GM18867 (cell line): ENCODE results near the gene COL15A1.

Experiments
- ATAC-seq: cut with Tn5 transposase; IDR thresholded peaks from one replicate; pipeline ENCODE4 v1.9.1; 2021; ENCODE audit warnings: mild to moderate bottlenecking, moderate library complexity; ENCODE audit not compliant: unreplicated experiment

The COL15A1 gene

DNA sequence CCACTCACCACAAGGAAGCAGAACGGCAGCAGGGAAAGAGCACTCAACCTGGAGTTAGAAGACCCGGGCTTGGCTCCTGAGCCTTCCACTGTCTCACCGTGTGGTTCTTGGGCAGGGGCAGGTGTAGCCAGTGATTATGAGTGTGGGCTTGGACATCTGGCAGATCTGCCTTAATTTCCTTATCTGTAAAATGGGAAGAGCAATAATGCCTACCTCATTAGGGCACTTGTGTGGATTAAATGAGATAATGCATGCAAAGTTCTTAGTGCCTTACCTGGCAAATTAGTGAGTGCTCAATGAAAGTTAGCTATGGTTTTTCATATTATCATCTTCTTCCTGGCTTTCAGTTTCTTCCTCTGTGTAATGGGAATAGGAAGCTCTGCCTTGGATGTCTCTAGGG, 28.1 kb upstream of the COL15A1 start:
- no peak for ATAC-seq

DNA sequence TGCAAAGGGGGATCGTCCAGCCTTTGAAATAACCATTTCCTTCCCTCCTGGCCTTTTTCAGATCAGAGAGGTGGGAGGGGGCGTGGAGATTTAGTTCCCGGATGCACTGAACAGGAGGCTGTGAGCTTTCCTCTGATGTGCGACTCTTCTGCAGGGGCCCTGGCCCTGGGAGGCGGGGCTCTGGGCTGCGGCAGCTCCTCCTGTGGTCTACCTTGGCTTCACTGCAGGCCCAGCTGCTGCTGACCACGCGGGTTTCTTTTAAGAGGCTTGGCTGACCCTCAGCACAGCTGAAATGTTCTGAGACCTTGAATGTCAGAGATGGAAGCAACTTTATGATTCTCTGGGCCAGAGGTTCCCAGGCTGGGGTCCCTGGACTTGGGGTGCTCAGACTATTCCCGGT, 27.0 kb upstream of the COL15A1 start:
- ATAC-seq: no peak

DNA sequence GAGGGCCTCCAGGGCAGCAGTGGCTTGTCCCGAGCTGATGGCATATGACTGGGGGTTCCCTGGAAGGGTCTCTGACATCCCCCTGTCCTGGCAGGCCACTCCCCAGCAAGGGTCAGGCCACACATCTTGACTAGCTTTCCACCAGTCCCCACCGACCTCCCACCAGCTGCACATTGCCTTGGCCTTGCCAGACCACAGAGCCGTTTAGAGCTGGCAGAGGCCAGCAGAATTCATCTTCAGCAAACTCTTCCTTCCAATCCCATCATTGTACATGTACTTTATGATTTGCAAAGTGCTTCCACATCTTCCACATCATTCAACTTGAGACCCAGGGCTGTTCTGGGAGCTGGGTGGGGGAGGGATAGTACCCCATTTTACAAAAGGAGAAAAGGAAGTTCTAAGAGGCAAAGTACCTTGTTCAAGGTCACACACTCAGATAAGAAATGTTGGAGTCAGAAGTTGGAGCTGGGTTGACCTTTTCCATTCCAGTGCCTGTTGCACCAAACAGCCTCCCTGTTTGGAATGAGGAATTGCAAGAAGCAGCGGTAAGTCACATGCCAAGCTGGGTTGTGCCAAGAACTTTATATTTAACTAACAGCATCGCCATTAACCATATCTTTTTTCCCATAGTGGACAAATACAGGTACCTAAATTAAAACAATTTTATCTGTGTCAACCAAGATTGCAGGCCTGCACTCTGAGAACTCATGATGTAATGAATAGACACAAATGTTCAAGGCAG, 25.8 kb upstream of the COL15A1 start:
- ATAC-seq: no peak

DNA sequence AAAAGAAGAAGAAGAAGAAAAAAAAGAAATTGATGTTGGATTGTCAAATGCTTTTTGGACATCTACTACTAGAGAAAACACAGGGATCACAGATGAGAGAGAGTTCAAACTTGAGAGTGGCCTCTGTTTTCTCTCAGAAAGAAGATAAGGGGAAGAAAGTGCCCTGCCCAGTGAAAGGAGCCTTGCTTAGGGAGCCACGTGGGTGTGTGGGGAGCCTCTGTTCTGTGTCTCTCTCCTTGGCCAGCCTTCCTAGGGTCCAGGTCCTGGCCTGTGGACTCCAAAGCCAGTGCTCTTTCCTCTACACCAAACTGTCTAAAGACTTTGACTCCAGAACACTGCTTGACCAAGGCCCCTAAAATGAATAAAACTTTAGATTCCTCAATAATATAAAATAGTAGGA, 22.0 kb upstream of the COL15A1 start:
- no peak for ATAC-seq

DNA sequence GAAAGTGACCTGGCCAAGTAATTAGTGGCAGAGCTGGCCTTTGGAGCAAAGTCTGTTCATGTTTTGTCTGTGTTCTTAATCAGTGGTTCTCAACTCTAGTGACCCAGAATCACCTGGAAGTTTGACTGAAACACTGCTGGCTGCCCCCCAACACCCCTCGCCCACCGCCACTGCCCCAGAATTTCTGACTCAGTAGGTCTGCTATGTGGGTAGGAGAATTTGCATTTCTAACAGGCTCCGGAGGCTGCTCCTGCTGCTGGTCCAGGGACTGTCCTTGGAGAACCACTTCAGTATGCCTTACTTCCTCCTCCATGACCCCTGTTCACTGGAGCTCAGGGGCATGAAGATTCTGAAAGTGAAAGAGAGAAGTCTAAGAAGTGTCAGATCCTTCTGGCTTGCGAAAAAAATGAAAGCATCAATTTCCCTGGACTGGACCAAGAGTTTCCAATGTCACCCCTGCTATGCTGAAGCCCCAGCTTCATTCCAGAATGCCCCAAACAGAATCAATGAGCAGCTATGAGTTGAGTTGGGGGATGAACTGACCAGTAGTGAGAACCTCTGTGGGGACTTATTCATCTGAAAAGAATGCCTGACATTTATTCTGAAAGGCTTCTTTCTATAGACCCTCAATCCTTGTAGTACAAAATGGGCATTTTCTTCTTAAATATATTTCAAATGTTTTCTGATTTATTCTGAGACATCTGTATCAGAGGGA, 20.8 kb upstream of the COL15A1 start:
- no peak for ATAC-seq

DNA sequence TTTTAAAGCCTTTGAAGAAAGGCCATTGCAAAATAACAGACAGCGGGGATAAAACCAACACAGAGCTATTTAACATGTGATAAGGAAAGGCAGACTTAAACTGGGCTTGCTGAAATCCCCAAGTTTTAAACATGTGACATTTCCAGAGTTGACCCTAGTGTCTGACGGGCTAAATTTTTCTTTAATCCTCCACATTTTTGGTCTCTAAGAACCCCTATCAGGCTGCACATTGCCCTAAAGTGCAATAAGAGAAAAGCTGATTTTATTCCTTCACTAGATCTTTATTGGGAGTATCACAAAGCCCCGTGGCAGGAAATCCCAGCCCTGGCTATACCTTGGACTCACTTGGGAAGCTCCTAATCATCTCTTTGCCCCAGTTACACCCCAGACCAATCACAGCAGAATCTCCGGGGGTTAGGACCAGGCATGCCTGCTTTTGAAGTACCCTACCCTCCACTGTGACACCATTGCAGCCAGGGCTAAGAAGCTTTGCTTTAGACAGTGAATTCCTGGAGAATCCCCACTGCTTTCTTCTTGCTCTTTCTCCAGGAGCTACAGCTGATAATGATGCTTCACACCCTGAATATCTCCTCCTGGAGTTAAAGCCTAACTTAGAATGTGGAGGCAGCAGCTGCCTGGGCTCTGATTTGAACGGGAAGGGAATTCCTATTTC, 20.1 kb upstream of the COL15A1 start:
- no peak for ATAC-seq

DNA sequence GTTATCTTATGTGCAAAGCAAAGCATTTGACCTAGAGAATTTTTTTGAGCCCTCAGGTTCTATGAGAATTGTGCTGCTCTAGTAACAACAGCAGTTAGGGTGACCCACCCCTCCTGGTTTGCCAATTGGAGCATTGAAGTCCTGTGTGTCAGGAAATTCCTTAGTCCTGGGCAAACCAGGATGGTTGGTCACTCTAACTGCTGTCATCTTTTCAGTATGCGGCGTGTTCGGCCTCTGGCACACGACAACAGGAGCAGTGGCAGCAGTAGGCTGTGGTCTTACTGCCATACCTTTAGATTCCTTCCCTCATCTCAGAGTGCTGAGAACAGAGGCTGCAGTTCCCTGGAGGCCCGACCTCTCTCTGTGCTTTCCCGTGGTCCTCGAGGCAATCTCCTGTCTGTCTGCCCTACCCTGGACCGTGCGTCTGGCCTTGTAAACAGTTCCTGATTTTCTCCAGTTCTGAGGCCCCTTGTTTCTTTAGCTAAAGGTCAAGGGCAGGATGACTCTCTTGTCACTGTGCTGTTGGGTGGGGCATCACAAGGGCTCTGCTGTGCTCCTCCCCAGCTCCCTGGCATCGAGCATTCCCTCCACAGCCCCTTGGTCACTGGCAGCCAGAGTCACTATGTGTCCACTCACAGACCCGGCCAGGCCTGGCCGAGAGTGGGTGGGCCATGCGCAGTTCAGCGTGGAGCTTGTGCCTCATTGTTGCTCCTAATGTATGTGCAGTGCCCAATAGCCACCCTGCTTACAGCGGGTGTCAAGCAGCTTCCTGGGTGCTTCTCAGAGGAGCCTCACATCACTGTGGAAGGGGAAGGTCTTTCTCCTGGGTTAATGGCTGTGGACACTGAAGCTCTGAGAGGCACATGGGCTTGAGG, 18.5 kb upstream of the COL15A1 start:
- ATAC-seq: no peak

DNA sequence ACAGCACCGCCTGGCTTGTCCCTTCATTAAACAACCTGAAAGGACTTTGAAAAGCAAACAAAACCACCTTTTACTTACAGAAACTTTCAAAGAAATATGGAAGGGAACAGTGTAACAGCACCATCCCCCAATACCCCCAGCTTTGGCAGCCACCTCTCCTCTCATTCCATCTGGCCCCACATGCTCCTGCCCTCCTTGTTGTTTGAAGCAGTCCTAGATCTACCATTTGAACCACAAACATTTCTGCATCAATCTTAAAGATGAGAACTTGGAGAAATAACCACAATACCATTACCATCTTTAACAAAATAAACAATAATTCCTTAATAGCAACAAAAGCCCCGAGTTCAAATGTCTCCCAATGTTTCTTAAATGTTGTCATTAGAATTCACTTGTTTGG, 17.8 kb upstream of the COL15A1 start:
- no peak for ATAC-seq

DNA sequence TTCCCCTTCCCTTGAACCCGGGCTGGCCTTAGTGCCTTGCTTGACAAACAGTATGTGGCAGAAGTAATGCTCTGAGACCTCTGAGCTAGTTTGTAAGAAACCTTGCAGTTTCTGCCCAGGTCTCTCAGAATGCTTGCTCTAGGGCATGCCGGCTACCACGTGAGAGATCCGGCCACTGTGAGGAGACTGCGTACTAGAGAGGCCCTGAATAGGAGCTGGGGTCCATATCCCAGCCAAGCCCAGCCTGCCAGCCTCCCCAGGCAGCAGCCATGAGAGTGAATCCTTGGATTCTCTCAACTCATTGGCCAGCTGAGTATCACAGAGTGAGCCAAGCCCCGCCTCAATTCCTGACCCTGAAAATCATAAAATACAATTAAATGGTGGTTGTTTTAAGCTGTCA, 16.0 kb upstream of the COL15A1 start:
- ATAC-seq: no peak

DNA sequence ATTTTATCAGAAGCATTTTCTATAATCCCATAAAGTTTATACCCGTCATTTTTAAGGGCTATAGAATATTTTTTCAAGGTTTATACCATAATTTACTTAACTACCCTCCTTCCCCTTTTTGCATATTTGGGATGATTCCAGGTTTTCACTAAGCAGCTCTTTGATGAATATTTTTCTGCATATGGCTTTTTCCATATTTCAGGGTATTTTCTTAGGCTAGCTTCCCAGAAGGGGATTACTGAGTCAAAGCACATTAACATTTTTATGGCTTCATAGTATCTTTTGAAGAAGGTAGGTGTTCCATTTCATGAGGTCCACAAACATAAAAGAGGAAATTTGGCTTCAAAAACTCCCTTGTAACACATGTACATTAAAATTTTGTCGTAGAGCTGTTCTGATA, 14.6 kb upstream of the COL15A1 start:
- ATAC-seq: no peak

DNA sequence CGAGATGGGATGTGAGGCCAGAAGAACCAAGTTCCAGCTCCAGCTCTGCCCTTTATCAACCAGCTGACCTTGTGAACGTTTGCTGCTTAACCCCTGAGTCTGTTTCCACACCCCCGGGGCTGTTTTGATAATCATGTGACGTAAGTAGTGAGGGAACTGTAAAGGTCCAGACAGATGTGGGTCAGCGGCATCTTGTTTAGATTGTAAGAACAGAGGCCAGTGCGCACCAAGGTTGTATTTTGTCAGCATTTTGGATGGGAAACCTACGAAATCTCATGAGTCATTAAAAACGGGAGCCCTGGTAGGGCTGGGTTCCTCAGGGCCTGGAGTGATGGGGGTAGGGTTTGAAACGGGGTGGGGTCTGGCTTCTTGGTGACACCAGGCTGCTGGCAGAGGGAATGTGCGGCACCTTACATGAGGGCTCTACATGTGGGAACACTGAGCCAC, 13.8 kb upstream of the COL15A1 start:
- no peak for ATAC-seq

DNA sequence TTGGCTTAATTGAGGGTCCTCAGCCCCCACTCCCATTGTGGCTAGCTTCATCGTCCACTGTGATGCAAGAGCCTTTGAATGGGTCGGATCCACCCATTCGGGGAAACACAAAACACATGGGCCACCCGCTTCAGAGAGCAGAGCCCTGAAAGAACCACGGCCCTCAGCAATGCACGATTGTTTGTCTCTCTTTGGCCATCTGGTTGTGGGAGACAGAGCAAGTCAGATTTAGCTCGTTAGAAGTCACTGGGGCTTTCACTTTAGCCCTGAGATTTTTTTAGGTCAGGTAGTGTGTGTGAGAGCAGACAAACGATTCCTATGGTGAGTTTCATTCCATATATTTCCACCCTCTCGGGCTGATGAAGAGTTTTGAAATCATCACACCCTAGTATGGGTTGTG, 12.9 kb upstream of the COL15A1 start:
- no peak for ATAC-seq

DNA sequence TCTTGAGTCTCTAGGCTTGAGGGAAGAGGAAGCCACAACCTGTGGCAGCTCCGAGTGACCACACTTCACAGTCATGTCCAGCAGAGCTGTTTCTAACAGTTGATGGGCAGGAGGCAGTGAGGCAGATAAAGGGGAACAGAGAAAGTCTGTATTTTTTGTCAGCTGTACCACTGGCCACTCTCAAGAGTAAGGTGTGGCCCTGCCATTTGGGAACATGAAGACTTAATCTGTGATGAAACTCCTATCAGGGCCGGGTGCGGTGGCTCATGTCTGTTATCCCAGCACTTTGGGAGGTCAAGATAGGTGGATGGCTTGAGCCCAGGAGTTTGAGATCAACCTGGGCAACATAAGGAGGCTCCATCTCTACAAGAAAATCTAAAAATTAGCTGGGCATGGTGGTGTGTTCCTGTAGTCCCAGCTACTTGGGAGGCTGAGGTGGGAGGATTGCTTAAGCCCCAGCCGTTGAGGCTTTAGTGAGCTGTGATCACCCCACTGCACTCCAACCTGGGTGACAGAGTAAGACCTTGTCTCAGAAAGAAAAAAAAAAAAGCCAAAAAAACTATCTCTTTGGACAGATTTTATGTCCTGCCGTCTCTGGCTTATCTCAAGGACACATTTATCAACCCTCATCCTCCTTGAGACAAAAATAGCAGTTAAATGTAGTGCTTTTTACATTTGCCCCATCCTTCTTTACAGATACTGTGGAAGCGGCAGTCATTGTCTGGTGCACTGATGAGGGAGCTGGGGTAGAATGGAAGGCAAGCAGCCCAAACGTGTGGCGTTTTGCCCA, 11.9 kb upstream of the COL15A1 start:
- no peak for ATAC-seq

DNA sequence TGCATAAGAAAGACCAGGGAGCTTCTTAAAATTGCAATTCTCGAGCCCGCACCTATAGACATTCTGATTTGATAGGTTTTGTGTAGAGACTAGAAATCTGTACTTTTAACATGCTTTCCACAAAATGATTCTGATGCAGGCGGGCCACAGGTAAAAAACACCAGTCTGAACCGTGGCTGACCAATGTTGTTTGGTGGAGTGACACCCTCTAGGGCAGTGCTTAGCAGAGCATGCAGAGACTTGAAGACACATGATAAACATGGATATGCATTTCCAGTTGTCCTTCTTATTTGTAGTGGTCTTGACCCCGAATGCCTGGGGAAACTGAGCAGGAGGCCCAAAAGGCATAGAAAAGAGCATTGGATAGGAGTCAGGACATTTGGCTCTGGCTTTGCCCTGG, 10.5 kb upstream of the COL15A1 start:
- ATAC-seq: no peak

DNA sequence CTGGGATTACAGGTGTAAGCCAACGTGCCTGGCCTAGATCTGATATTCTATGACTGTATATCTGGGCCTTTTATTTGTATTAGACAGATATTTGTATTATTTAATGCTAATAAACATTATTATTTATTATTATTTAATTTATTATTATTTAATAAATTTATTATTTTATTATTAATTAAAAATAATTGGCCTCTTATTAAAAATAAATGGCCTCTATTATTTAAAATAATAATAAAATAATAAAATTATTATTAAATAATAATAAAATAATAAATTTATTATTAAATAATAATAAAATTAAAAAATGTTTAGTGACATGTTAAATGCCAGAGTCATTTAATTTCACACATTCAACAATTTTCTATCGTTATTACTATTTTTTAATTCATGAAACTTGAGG, 9.8 kb upstream of the COL15A1 start:
- ATAC-seq: no peak

DNA sequence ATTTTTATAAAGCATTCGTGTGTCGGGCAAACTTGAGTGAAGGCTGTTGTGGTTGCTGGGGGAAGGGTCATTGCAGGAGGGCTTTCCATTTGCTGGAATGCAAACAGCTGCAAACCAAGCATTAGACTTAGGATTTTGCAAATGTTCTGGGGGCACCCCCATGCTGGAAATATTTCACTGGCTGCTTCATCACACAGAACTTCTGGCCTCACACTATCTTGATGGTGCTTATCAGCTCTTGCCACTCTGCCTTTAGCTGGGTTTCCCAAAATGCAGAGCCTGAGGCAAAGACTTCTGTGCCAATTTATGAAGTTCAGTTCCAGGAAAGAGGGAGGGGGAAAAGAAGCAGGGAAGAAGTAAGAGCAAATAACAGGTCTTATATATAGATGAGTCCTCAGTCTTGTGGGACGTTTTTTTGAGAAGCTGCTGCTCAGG, 8.6 kb upstream of the COL15A1 start:
- no peak for ATAC-seq

DNA sequence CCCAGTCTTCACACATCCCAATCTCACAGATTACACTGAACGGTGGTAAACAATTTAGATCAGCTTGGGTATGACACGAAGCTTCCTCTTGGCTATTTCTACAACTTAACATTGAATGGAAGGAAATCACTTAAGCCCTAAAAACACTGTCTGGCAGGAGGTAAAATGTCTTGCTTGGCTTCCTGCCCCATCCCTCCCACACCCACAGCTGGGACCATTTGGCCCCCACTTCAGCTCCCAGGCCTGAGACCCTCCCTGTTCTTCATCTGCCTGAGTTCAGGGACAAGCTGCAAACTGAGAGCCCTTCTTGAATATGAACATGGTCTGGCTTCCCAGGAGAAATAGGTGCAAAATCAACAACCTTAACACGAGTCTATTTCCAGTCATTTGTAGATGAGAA, 3.4 kb upstream of the COL15A1 start:
- ATAC-seq: no peak

DNA sequence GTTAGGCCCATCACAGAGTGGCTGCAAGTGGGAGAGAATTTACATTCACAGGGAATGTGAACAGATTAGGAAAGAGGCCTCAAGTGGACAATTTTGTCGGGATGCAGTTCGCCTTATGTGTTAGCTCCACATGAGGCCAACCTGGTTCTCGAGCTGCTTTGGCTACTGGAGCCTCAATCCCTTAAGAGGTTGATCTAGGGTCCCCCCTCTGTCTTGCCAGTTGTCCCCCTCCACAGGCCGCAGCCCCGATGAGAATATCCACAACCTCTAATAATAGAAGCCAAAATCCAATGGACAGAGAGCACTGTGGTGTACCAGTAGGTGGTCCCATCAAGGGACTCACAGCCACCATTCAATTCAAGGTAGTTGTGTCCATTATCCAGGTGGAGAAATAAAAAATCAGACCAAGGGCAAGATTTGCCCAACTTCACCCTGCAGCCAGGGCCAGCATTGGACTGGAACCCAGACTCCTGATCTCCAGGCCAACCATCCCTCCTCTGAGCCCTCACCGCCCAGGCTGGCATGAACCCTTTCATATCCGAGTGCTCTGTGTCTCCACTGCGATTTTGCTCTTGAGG, 1.7 kb upstream of the COL15A1 start:
- ATAC-seq: no peak

DNA sequence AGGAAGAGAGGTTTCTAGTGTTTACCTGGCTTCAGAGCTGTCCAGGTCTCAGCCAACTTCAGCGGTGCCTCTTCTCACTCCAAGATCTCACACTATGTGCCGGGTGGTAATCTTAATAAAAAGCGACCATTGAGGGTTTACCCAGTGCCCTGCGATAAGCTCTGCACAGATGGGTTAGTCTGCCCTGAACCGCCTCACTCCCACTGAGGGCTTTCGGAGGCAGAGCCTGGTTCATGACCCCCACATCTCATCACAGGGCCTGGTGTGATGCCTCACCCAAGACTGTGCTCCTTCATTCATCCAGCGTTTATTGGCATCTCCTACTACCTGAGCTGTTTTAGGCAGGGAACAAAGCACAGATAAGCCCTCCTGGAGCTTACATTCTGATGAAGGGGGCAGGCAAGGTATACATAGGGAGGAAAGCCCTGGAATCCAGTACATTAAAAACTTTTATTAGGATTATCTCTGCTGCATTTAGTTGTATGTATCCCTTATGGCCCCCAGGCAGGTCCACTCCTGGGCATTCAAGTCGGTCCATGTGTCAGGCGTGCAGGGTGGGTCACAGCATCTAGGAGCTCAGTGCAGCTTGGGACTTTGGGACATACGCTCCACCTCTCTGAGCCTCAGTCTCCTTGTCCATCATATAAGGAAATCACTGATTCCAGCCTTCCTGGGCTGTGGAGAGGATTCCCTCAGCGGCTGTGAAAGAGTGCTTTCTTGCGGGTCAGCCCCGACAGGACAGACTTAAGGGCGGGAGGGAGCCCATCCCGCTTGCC, 613 bp upstream of the COL15A1 start:
- no peak for ATAC-seq
